Right atrium auricular region (tissue), 2 donors: ENCODE measurements around the gene FHAD1. TPM values are rescaled to one million over a fixed set of nuclear protein-coding genes. Genes with fewer than 3 reads are reported as not detected.

Experiments
- DNase-seq: peaks from one replicate; pipeline ENCODE4 v3.0.0-alpha.2; 2019; ENCODE audit warnings: low spot score
- H3K27ac ChIP-seq, 2 donors: fragments of 200-600 bp; sonication (generic); 1 replicate in 1 of 2; 2 replicates in 1 of 2; pipeline ENCODE4 v1.5.1; 2016 to 2019
- H3K27me3 ChIP-seq, 2 donors: fragments of 200-600 bp; sonication (generic); one replicate each; pipeline versions ENCODE4 v1.5.1 to v1.6.0; 2017 to 2019
- H3K36me3 ChIP-seq: fragments of 200-600 bp; sonication (generic); one replicate; pipeline ENCODE4 v1.5.1; 2016
- H3K4me1 ChIP-seq, 2 donors: fragments of 200-600 bp; sonication (generic); one replicate each; pipeline versions ENCODE4 v1.5.1 to v1.6.0; 2017 to 2019
- H3K4me3 ChIP-seq, 2 donors: fragments of 200-600 bp; sonication (generic); 1 replicate in 1 of 2; 2 replicates in 1 of 2; pipeline ENCODE4 v1.5.1; 2017 to 2019; ENCODE audit warnings: mild to moderate bottlenecking in 1 of 2, moderate library complexity in 1 of 2
- H3K9me3 ChIP-seq, 2 donors: fragments of 200-600 bp; sonication (generic); one replicate each; pipeline ENCODE4 v1.5.1; 2019
- total RNA-seq, 2 donors: library from RNA; depleted of rRNA; stranded (reverse); fragments of >200 nt; gene quantifications; one replicate each; pipeline ENCODE4 v1.1.0, GENCODE V29; 2016
- TF ChIP-seq, protein P1 (sequence below), 2 donors: fragments of 200-600 bp; sonication (generic); IDR thresholded peaks; one replicate each; pipeline ENCODE4 v1.5.1; 2019; ENCODE audit warnings: antibody characterized with exemption in 2 of 2

Gene FHAD1
- total RNA-seq, 2 donors from 2014 or later: not detected

DNA sequence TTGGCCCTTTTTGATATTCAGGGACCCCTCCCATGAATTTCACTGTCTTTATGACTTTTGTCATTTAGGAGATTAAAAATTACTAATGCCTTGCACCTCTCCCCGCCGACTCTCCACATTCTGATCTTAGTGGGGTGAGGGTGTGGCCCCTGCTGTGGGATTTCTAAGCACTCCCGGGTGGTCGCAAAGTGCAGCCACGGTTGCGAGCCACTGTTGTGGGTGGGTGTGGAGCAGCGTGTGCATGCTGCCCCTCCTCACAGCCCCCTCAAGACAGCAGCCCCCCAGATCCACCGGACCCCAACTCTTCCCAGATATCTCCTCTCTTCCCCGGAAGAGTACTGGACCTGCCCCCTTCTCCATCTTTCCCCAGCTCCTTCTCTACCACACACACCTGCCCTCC, 96.1 kb downstream of the FHAD1 start:
- TF ChIP-seq, protein P1, sequence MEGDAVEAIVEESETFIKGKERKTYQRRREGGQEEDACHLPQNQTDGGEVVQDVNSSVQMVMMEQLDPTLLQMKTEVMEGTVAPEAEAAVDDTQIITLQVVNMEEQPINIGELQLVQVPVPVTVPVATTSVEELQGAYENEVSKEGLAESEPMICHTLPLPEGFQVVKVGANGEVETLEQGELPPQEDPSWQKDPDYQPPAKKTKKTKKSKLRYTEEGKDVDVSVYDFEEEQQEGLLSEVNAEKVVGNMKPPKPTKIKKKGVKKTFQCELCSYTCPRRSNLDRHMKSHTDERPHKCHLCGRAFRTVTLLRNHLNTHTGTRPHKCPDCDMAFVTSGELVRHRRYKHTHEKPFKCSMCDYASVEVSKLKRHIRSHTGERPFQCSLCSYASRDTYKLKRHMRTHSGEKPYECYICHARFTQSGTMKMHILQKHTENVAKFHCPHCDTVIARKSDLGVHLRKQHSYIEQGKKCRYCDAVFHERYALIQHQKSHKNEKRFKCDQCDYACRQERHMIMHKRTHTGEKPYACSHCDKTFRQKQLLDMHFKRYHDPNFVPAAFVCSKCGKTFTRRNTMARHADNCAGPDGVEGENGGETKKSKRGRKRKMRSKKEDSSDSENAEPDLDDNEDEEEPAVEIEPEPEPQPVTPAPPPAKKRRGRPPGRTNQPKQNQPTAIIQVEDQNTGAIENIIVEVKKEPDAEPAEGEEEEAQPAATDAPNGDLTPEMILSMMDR (IDR thresholded peaks at IDR 0.05): no peak
- peaks cover 0 to 21% of the 10 kb centered on the region in 2 donors for H3K4me1 ChIP-seq
- no peaks in the 10 kb centered on the region for H3K27me3 ChIP-seq
- no peak overlapping the region for H3K27ac ChIP-seq
- no peak overlapping the region for H3K4me3 ChIP-seq
- H3K36me3 ChIP-seq: no peaks in the 10 kb centered on the region
- no peak for DNase-seq
- H3K9me3 ChIP-seq: no peaks in the 10 kb centered on the region

DNA sequence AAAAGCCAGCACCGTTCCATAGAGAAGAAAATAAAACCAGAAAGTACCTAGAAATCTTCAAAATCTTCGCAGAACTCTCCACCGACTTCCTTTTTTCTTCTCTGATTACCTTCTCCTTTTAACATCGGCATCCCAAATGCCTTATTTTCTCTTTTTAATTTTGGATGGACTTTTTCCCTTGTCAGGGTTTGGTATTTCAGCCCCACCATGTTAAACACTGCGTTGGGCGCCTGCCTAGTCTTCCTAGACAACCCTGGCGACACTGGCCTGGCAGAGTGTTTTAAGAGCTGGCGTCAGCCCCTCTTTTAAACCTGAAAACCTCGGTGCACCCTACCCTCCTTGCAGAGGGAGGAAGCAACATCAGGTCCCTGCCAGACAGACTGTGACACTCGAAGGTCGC, 96.7 kb downstream of the FHAD1 start:
- Histone ChIP-seq H3K4me1 (peaks cover 0 to 19% of the 10 kb centered on the region in 2 donors), H3K36me3 (no peaks in the 10 kb centered on the region), H3K27ac (peak overlapping the region; percentile 5 to 27), H3K27me3 (no peaks in the 10 kb centered on the region), H3K4me3 (no peak overlapping the region), H3K9me3 (no peaks in the 10 kb centered on the region)
- no peak for DNase-seq
- TF ChIP-seq, protein P1 (IDR thresholded peaks at IDR 0.05): no peak

DNA sequence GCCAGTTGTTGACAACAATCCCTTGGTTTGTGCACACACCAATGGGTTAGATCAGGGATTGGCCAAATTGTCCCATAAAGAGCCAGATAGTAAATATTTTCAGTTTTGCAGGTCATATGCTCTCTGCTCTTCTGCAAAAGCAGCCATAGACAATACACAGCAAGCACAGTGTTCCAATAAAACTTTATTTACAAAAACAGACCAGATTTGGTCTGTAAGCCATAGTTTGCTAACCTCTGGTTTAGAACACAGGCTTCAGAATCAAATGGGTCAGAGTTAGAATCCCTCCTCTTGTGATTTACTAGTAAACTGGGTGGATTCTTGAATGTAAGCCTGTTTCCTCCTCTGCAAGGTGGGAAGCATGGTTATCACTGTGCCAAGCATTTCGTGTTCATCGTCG, 97.4 kb downstream of the FHAD1 start:
- H3K27ac ChIP-seq: peak overlapping the region; percentile 5 to 27
- no peak overlapping the region for H3K4me3 ChIP-seq
- TF ChIP-seq, protein P1 (IDR thresholded peaks at IDR 0.05): no peak
- H3K27me3 ChIP-seq: no peaks in the 10 kb centered on the region
- H3K9me3 ChIP-seq: no peaks in the 10 kb centered on the region
- H3K4me1 ChIP-seq: peaks cover 0 to 19% of the 10 kb centered on the region in 2 donors
- DNase-seq: no peak
- no peaks in the 10 kb centered on the region for H3K36me3 ChIP-seq

DNA sequence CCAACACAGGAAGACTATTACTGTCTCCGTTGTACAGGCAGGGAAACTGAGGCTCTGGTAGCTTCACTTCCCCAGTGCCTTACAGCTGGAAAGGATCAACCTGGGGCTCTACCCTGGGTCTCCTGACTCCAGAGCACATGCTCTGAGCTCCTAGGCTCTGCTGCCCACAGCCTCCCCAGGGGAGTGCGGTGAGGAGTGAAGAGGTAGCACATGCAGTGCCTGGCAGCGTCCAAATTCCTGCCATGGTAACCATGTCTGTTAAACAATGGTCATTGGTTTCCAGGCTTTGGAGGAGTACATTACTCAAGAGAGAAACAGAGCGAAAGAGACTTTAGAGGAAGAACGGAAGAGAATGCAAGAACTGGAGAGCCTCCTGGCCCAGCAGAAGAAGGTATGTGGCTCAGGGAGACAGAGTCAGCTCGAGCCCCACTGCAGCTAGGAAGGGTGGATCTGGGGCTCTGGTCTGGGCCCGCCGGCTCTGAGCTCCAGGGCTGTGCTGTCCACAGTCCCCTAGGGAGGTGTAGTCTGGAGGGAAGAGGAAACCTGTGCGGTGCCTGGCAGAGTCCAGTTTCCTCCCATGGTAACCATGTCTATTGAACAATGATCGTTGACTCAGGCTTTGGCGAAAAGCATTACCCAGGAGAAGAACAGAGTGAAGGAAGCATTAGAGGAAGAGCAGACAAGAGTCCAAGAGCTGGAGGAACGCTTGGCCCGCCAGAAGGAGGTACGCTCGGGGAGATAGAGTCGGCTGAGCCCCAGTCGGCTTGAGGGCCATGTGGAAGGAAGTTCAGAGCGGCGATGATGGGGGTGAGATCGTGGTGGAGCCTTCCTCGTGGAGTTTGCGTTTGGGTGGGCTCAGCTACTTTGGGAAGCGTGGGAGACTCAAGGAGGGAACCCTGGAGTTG, 98.0 kb downstream of the FHAD1 start:
- TF ChIP-seq, protein P1 (IDR thresholded peaks at IDR 0.05): no peak

DNA sequence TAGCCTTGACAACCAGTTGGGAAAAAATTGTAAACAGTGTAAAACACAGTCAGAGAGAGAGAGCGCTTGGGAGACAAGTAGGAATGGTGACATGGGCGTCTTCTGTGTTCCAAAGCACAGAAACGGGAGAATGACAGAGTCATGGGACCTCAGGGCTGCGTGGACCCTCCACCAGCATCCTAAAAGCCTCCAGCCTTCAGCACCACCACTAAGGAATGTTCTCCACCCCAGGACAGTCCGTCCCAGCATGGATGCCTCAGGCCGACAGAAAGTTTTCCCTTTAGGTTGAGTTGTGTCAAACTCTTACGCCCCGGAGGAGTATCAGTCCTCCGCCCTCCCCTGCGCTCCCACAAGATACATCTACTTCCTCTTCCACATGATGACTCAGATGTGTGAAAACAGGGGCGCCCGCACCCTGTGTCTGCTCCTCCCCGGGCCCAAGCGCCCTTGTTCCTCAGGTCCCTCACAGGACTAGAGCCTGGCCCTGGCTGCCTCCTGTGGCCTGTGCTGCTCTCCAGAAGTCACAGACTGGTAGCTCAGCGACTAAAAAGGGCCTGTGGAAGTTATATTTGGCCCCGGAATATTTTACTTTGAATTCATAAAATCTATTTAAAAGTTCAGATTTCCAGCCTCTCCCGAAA, 98.8 kb downstream of the FHAD1 start:
- no peaks in the 10 kb centered on the region for H3K9me3 ChIP-seq
- DNase-seq: peak; percentile 66
- no peaks in the 10 kb centered on the region for H3K27me3 ChIP-seq
- no peak overlapping the region for H3K4me3 ChIP-seq
- H3K4me1 ChIP-seq: peaks cover 0 to 19% of the 10 kb centered on the region in 2 donors
- TF ChIP-seq, protein P1 (IDR thresholded peaks at IDR 0.05): no peak
- H3K27ac ChIP-seq: no peak overlapping the region
- no peaks in the 10 kb centered on the region for H3K36me3 ChIP-seq

More for the DNA sequence above, 98.0 kb downstream of the FHAD1 start:
- no peak overlapping the region for H3K4me3 ChIP-seq
- H3K27ac ChIP-seq: no peak overlapping the region
- H3K4me1 ChIP-seq: peaks cover 0 to 19% of the 10 kb centered on the region in 2 donors
- no peaks in the 10 kb centered on the region for H3K27me3 ChIP-seq
- H3K9me3 ChIP-seq: no peaks in the 10 kb centered on the region
- DNase-seq: no peak
- H3K36me3 ChIP-seq: no peaks in the 10 kb centered on the region
